Lung microvascular endothelial cell (primary cell): ENCODE data around the gene TCEANC2. TPM values are rescaled to one million over a fixed set of nuclear protein-coding genes. Genes with fewer than 3 reads are reported as not detected.
"Not testable (repeated sequence)": the region's sequence is repeated elsewhere in the genome, so short reads cannot be mapped to it uniquely, and the experiment has no call there.

ENCODE experiments used
- DNase-seq, 2 donors: peaks; one replicate each; pipeline versions ENCODE4 v3.0.0 to v3.0.0-alpha.2; 2010; ENCODE audit warnings: low read depth in 2 of 2
- total RNA-seq: library from RNA; depleted of rRNA; stranded (reverse); fragments of >200 nt; gene quantifications from 2 replicates; pipeline ENCODE4 v1.2.1, GENCODE V29; 2014

The TCEANC2 gene
- 1.7 and 1.8 TPM in 2 replicates for total RNA-seq

- DNase-seq = peak; percentile 96 to 99
Measured at GRCh38 chr1:54052934-54053744, at the start of gene TCEANC2, which contains the start of gene TMEM59. Gene TCEANC2 (plus strand): TSS chr1:54053608. CDS start chr1:54054423, 815 bp downstream. Gene TMEM59 (minus strand): TSS chr1:54053204. CDS start chr1:54053188, 16 bp downstream.

DNA sequence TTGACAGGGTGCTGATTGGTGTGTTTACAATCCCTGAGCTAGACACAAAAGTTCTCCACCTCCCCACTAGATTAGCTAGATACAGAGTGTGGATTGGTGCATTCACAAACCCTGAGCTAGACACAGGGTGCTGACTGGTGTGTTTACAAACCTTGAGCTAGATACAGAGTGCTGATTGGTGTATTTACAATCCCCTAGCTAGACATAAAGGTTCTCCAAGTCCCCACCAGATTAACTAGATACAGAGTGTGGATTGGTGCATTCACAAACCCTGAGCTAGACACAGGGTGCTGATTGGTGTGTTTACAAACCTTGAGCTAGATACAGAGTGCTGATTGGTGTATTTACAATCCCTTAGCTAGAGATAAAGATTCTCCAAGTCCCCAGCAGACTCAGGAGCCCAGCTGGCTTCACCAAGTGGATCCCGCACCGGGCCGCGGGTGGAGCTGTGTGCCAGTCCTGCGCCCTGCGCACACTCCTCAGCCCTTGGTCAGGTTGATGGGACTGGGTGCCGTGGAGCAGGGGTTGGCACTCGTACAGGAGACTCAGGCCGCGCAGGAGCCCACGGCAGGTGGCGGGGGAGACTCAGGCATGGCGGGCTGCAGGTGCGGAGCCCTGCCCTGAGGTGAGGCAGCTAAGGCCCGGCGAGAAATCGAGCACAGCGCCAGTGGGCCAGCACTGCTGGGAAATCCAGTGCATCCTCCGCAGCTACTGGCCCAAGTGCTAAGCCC lies 49.5 kb upstream of the TCEANC2 start:
- not testable (repeated sequence) for DNase-seq

GRCh38 chr1:54004481-54005049 lies 48.8 kb upstream of the TCEANC2 start:
- DNase-seq = no peak

- no peak for DNase-seq
Measured at GRCh38 chr1:54006508-54006907, 46.9 kb upstream of the TCEANC2 start.

DNA sequence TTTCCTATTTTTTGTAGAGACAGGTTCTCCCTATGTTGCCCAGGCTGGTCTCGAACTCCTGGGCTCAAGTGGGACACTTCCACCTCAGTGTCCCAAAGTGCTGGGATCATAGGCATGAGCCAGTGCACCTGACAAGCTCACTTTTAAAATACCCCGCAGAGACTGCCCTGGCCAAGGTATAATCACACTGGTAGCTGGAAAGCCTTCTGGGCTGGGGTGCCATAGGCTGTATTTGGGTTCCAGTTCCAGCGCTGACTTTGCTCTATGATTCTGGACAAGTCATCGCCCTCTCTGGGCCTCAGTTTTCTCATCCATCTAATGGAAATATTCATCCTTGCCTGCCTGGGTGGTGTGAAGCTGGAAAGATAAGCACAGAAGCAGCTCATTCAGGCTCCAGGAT lies 45.8 kb upstream of the TCEANC2 start:
- no peak for DNase-seq

- no peak for DNase-seq
Measured at GRCh38 chr1:54008876-54009275, 44.5 kb upstream of the TCEANC2 start.

DNA sequence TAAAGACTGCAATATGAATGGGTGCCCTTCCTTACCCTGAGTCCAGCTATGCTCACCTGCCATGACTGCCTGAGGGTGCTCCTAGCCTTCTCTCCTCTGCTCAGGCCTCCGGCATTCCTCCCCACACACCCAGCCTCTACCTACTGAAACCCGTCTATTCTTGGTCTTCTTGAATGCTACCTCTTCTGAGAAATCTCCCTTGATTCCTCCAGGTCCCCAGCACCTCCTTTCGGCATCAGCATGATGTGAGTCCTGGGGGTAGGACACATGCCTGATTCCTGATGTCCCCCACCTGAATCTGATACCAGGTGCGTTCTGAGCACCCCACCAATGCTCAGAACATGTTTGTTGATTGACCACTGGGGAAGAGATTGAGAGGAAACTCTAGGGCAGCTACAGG lies 44.0 kb upstream of the TCEANC2 start:
- DNase-seq = no peak

DNA sequence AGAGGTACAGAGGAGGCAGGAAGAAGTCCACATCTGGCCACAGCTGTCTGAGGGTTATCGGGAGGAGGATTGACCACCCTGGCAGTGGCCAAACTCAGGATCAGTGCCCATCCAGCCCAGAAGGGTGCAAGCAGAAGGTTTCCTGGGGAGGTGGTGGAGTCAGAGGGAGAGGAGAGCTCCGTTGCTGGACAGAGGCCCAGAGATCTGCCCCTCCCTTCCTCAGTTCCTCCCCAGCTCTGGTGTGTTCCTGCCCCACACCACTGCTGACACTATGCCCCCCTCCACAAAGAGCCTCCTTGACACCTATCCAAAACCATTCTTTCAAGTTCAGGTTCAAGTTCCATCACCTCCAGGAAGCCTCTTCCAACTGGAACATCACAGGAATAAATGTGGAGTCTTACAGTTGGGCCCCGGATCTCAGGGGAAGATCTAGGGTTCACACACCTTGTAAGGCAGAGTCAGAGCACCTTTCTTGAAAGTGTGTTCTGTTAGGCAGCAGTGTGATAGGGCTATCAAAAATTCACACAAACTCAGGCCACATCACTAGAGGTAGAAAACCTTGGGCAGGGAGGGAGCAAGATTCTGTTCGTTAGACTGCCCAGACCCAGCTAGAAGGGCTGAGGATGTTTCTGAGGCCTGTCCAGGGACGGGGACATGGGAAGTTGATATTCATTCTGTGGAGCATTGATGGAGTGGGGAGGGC lies 42.8 kb upstream of the TCEANC2 start:
- no peak for DNase-seq

GRCh38 chr1:54011316-54012007 lies 41.9 kb upstream of the TCEANC2 start:
- no peak for DNase-seq

GRCh38 chr1:54012008-54012325 lies 41.4 kb upstream of the TCEANC2 start:
- no peak for DNase-seq

- no peak for DNase-seq
Measured at GRCh38 chr1:54012863-54013262, 40.5 kb upstream of the TCEANC2 start.

DNA sequence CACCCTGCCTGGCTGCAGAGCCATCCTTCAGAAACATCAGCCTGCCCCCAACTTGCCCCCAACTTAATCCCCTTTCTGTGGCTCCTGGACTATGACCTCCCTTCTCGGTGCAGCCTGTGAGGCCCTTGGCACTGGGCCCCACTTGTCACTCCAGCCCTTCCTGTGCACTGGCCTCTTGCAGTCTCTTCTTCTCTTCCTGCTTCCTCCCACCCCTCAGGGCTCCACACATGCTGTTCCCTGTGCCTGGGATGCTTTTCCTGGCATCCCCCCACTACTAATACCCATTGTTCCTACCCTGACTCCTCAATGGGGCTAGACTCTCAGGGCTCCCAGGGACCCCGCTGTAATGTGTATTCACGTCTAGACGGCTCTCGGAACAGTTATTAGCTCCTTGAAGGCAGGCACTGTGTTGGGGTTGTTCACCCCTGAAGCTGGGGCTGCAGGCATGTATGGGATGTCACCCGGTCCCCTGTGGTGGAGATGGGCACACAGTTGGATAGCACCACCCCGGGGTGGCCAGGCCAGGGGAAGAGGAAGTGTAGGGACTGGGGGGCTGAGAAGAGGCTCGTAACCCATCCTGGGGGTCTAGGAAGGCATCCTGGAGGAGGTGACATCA lies 39.9 kb upstream of the TCEANC2 start:
- DNase-seq = no peak

DNA sequence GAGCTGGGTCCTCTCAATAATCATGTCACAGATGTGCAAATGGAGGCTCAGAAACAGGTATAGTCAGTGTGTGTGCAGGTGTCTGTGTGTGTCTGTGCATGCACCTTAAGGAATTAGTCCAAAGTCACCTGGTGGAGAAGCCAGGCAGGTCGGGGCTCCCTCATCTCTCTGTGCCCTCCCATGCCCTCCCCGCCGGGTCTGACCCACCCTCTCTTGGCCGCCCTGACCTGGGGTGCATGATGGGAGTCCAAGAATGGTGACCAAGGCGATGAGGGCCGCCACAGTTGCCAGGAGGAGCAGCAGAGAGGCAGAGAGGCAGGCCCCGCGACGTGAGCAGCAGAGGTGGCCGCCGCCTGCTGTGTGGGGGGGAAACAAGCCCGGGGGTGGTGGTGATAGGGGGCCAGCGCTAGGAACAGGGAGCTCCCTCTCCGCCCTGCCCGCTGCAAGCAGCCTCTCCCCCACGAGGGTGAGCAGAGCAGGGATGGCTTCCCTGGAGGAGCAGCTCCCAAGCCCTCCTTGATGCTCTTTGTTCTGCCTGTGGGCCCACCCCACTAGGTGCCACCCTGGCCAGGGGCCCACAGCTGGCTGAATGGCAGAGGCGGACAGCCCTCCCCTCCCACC lies 39.3 kb upstream of the TCEANC2 start:
- no peak for DNase-seq

GRCh38 chr1:54016343-54017282 lies 36.8 kb upstream of the TCEANC2 start:
- DNase-seq = peak; percentile 7 to 8

DNA sequence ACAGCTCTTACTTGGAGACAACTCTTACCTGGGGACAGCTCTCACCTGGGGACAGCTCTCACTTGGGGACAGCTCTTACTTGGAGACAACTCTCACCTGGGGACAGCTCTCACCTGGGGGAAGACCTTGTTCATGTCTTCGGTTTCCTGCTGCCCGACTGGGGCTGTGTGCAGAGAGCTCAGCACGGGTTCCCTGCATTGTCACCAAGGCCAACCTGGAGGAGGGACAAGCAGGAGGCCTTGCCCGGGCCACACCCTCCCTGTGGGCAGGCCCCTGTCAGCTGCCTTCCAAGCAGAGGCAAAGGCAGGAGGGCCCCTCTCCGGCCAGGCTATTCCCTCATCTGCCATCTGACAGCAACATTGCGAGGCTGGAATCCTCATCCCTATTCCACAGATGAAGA lies 35.4 kb upstream of the TCEANC2 start, which contains the start of gene LDLRAD1:
LDLRAD1 (minus strand) TSS at position 208 of the 400 bp plus-strand sequence; CDS start at position 134, 74 bp downstream.
- no peak for DNase-seq

DNA sequence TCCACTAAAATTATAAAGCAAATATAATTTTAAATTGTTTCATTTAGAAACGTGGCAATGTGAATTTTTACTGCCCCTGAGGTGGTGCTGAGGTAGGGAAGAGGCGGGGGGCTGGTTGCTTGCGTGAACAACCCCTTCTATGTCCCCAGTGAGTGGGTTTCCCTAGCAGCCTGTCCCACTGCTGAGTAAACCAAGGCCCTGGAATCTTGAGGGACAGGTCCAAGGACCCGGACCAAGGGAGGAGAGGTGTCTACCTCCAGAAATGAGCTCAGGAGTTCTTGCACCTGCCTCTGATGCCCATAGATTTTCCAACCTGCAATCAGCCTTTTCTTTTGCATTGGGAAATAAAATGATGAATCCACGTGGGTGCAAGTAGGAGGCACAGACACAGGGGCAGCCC lies 34.8 kb upstream of the TCEANC2 start:
- no peak for DNase-seq

GRCh38 chr1:54019562-54020176 lies 33.7 kb upstream of the TCEANC2 start:
- DNase-seq = not testable (repeated sequence)

GRCh38 chr1:54024358-54024757 lies 29.1 kb upstream of the TCEANC2 start:
- DNase-seq = no peak

DNA sequence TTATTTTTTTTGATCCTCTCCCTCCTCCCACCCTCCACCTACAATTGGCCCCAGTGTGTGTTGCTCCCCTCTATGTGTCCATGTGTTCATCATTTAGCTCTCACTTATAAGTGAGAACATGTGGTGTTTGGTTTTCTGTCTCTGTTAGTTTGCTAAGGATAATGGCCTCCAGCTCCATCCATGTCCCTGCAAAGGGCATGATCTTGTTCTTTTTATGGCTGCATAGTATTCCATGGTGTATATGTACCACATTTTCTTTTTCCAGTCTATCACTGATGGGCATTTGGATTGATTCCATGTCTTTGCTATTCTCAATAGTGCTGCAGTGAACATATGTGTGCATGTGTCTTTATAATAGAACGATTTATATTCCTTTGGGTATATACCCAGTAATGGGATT lies 28.6 kb upstream of the TCEANC2 start:
- not testable (repeated sequence) for DNase-seq
